Left forelimb (tissue), 1 donor: ENCODE measurements around the gene GOLGA2.
A peak's percentile ranks its signal among the peaks of the same experiment; 100 is the strongest.
"Not testable (repeated sequence)": the region's sequence is repeated elsewhere in the genome, so short reads cannot be mapped to it uniquely, and the experiment has no call there.

Source experiments
- DNase-seq: peaks from one replicate; pipeline ENCODE4 v3.0.0-alpha.2; 2018; ENCODE audit warnings: low spot score

GOLGA2 gene

DNA sequence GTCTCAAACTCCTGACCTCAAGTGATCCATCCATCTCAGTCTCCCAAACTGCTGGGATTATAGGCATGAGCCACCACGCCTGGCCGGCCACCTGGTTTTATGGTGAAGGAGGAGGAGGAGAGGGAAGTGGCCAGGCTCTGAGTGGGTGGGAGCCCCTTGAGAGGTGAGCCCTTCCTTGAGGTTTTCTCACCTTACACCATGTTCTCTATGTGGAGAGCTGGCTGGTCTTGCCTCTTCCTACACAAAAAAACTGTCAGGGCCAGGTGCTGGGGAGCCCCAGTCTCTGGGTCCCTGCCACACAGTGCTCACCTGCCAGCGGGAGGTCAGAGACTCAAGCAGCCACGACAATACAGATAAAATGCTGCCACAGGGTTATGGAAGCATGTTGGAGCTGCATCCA, 18.3 kb upstream of the GOLGA2 start:
- DNase-seq, result no peak

- DNase-seq, result no peak
Observed at GRCh38 chr9:128293091-128293490, 17.3 kb upstream of the GOLGA2 start.

GRCh38 chr9:128292009-128292408, 16.2 kb upstream of the GOLGA2 start:
- DNase-seq, result no peak

DNA sequence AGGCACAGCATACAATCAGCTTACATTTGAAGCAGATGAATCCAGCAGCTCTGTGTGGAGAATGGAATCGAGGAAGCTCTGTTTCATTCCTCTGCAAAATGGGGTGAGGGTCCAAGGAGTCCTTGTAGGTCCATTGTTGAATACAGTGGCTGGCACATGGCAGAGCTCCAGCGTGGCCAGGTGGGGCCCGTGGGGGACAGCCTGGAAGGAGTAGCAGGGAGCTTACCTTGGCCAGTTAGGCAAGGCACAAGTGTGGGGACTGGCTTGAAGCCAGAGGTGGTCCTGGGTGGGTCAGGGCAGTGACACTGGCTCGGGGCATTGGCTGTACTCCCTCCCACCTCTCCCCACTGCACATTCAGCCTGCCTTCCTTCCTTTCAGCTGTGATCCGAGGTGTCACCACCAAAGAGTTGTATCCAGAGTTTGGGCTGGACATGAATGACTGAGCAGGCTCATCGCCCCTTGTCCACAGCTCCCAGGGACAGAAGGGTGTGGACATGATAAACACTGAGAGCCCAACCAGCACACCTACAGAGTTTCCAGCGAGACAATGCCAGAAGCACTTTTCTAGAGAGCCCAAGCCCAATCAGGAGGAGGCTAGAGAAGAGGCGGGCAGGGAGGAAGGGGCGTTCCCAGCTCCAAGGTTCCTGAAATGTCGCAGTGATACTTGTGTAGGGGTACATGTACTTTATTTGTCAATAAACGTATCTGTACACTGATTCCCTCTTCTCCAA, 12.6 kb upstream of the GOLGA2 start:
- no peak for DNase-seq

- no peak for DNase-seq
Observed at GRCh38 chr9:128286440-128286839, 10.6 kb upstream of the GOLGA2 start.

DNA sequence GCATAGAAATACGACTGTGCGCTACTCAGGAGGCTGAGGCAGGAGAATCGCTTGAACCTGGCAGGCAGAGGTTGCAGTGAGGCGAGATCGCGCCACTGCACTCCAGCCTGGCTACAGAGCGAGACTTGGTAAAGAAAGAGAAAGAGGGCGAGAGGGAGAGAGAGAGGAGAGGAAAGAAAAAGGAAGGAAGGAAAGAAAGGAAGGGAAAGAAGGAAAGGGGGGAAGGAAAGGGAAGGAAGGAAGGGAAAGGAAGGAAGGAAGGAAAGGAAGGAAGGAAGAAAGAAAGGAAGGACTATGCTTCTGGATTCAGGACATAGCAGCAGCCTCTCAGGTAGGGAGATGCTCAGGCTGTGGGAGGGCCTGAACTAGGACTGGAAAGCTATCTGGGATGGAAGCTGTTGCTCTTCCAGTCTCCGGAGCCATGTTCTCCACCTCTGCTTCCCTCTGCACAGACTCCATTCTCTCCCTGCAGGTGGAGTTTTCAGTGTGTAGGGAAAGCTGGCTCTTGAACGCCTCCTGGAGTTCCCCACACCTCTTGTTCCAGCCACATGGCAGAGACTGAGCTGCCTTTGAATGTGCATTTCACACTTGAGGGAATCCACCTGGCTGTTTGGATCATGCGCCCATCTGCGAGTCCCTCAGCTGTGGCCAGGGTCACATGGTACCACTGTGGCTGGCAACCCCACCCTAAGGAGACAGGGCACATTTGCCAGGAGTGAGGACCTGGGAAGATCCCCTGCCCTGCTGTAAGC, 9.4 kb upstream of the GOLGA2 start:
- no peak for DNase-seq

DNA sequence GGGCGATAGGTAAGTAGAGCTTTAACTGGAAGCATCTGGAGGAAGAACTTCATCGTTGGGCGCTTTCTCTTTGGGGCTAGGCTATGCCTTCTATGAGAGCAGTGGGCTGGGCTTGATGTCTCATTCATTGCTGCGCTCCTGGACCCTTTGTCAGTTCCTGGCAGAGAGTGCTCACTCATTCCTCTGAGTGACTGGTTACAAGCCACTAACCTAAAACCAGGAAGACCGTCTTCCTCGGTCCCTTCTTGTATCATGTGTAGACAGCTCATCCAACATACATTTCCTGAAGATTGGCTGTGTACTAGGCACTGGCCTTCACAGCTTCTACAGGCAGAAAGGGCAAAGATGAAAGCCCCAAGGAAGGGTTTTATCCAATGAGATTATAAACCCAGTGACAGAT, 6.7 kb upstream of the GOLGA2 start:
- DNase-seq, result no peak

GRCh38 chr9:128280084-128280622, 4.3 kb upstream of the GOLGA2 start:
- DNase-seq, result no peak

- DNase-seq, result not testable (repeated sequence)
Observed at GRCh38 chr9:128279088-128280073, 3.6 kb upstream of the GOLGA2 start.

DNA sequence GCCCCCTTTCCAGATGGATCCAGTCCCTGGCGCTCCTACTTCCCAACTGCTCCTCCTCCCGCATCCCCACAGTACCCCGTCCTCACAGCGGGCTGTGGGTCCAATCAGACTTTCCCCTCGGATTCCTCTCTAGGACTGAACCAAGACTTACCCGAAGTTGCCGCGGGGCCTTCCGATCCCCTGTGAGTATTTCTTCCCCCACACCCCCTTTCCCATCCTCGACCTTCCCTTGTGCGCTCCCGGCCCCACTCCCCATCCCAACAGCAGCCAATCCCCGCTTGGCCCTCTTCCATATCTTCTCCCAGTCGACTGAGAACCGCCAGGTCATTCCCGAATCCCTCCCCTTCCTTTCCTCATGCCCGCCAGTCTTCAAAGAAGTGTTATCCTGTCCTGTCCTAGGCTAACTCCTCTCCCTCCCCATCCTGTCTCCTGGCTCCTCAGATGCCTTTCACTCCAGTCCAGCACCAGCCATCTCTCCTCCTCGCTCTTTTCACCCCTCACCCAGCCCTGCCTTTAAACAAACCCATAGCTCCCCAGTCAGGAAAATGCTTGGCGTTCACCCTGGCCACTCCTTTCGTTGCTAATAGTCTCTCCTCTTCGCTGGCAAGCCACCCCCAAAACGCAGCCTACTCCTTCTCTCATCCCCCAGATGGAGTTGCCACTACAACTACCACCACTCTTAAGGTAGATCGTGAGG, 915 bp upstream of the GOLGA2 start:
- no peak for DNase-seq

DNA sequence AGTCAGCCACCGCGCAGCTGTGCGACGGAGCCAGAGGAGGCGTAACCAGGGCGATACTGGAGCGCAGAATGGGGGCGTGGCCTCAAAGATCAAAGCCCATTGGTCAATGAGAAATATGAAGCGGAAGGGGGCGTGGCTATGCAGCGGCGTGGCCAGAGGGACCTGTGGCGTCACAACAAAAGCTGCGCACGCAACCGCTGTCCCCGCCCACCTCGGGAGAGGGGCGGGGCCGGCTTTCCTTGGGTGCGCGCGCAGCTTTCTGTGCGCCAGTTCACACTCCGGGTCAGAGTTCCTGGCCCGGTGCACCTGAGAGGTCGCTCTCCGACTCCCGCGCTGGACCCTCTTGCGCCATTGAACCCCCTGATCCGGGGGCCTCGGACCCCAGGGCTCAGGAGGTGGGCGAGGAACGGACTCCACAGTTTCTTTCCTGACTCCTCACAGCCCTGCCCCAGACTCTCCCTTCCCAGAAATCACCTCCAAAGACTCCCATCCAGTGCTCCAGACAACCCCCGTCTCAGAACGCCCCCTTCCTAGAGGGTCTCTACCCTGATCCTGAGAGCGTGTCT, 284 bp upstream of the GOLGA2 start, which contains the start of gene SWI5:
TSS of gene SWI5 (plus strand) at position 269 of the 566 bp plus-strand sequence.
- peak; percentile 100 for DNase-seq

DNA sequence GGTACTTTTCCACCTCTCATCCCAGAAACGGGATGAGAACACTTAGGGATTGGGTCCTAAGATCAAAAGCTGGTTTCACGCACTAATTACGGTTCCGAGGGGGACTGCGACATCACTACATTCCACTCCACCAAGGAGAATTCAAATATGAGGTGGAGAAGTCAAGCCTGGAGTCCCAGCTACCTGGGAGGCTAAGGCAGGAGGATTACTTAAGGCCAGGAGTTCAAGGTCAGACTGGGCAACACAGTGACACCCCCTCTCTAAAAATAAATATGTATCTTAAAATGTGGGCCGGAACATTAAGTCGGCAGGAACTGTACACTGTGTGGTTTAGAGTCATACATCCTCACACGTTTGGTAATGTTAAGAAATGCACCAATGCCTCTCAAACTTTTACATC, 1.6 kb downstream of the GOLGA2 start:
- DNase-seq, result no peak

DNA sequence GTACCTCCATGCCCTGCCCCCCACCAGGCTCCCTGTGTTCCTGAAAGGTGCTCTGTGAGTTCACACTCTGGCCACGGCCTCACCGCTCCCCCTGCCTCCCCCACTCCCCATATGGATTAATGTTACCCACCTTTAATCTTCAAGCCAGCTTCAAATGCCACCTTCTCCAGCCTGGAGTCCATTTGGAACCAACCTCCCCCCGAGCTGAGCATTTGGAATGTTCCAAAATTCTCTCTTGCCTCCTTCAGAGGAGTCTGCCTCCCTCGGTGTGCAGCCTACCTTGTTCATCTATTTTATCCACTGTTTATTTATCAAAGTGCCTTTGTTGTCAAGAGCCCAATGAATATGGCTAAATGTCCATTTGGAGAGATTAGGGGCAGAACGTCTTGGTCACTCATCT, 4.3 kb downstream of the GOLGA2 start:
- no peak for DNase-seq

- DNase-seq, result no peak
Observed at GRCh38 chr9:128271112-128271511, 4.7 kb downstream of the GOLGA2 start.

DNA sequence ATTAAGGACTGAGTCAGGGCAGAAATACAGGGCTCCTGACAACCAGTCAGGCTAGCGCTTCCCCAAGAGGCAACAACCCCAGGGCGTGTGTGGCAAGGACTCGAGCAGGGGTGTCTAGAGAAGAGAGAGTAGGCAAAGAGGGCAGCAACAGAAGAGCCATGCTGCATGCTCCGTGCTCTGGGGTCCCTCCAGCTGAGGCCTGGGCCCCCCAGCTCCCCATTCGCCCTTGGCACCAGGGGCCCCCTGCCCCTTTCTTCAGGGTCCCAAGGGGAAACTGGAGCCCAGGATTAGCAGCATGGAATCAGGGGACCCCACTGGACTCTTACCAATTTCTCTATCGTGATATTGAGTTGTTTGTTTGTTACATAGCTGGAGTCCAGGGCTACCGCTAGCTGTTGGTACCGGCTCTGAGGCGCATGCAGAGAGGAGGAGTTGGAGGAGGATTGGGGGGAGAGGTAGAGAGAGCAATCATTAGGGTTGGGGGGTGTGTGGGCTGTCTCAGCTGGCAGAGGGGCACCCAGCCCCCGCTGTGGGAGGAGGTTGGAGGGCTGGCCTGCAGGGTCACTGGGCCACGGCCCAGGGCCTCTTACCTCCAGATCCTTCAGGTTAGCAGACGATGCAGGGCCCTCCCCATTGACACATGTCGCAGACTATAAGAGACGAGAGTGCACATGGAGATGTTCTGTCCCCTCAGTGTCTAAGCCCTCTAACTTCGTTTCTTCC, 8.8 kb downstream of the GOLGA2 start:
- DNase-seq, result no peak

- DNase-seq, result no peak
Observed at GRCh38 chr9:128265348-128265847, 10.4 kb downstream of the GOLGA2 start.

DNA sequence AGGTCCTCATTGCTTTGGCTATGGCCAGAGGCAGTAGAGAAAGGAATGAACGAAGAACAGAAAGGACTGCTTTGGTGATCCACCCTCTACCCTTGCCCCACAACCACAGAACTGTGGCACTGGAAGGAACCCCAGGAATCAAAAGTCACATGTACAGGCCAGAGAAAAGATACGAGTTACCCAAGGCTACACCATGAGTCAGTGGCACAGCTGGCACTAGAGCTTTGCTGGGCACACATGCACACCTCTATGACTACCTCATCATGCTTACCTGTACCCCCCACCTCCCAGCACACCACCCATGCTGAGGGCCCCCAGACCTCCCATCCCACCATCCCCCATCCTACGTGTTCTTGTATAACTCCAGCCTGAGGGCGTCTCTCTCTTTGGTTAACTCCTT, 13.1 kb downstream of the GOLGA2 start:
- no peak for DNase-seq

DNA sequence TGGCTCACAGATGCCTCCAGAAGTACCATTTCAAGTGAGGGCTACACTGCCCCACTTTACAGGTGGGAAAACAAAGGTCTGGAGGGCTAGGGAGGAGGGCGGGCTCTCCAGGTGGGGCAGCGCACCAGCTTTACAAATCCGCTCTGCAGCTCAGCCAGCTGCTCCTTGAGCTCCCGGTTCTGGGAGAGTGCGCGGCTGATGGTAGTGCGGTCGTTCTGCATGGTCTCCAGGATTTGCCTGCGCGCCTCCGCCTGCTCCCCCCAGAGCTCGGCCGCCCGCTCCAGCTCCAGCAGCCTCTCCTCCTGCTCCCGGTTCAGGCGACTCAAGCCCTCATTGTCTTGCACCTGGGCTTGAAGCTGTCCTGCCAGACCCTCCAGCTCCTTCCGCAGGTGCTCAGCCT, 15.5 kb downstream of the GOLGA2 start:
- DNase-seq, result no peak

- no peak for DNase-seq
Observed at GRCh38 chr9:128259156-128259555, 16.7 kb downstream of the GOLGA2 start.

GRCh38 chr9:128258326-128258725, 17.5 kb downstream of the GOLGA2 start:
- no peak for DNase-seq
